HepG2 (cell line): ENCODE data around the gene IGF2. TPM values are rescaled to one million over a fixed set of nuclear protein-coding genes. Genes with fewer than 3 reads are reported as not detected.

Experiments
- ATF7 ChIP-seq, 2 experiments: fragments of 450-650 bp in 1 of 2; sonication (generic) in 1 of 2; formaldehyde crosslinking in 1 of 2; IDR thresholded peaks; 2 replicates each; pipeline versions ENCODE4 v1.4.0 to v1.6.1; 2016 to 2020; ENCODE audit warnings: antibody characterized with exemption in 1 of 2, mild to moderate bottlenecking in 1 of 2, missing genetic modification reagents in 1 of 2
- CBX1 ChIP-seq: IDR thresholded peaks from one replicate; pipeline ENCODE4 v1.6.1; 2016; ENCODE audit warnings: antibody characterized with exemption, low read depth
- CHD4 ChIP-seq: fragments of 200-600 bp; sonication (generic); IDR thresholded peaks from 2 replicates; pipeline ENCODE4 v1.7.0; 2017; ENCODE audit warnings: mild to moderate bottlenecking, low read length, borderline replicate concordance
- FOXK2 ChIP-seq: fragments of 450-650 bp; IDR thresholded peaks from 2 replicates; pipeline ENCODE4 v1.6.1; 2016
- HCFC1 ChIP-seq: fragments of 150-350 bp; IDR thresholded peaks from 2 replicates; pipeline ENCODE4 v1.6.1; 2014; ENCODE audit warnings: low read depth, low read length
- HIVEP1 ChIP-seq: sonication (generic); formaldehyde crosslinking; IDR thresholded peaks from 2 replicates; pipeline ENCODE4 v1.4.0; 2020; ENCODE audit warnings: mild to moderate bottlenecking, missing genetic modification reagents
- HOXA5 ChIP-seq: sonication (generic); formaldehyde crosslinking; IDR thresholded peaks from 2 replicates; pipeline ENCODE4 v1.4.0; 2020; ENCODE audit warnings: missing genetic modification reagents
- KDM5B ChIP-seq: sonication (generic); formaldehyde crosslinking; IDR thresholded peaks from 2 replicates; pipeline ENCODE4 v1.4.0; 2020; ENCODE audit warnings: missing genetic modification reagents, mild to moderate bottlenecking, borderline replicate concordance
- KLF15 ChIP-seq: sonication (generic); formaldehyde crosslinking; IDR thresholded peaks from 2 replicates; pipeline ENCODE4 v1.8.1; 2023; ENCODE audit warnings: borderline replicate concordance, mild to moderate bottlenecking, inconsistent platforms, missing genetic modification reagents, mixed read lengths
- LCORL ChIP-seq, 2 experiments: fragments of 450-650 bp in 1 of 2; sonication (generic) in 1 of 2; formaldehyde crosslinking in 1 of 2; IDR thresholded peaks; 2 replicates each; pipeline versions ENCODE4 v1.5.0 to v1.6.1; 2017 to 2020; ENCODE audit warnings: antibody characterized with exemption in 1 of 2, missing genetic modification reagents in 1 of 2
- RARA ChIP-seq: IDR thresholded peaks from 2 replicates; pipeline ENCODE4 v1.6.1; 2016; ENCODE audit warnings: missing genetic modification reagents, missing compliant biosample characterization
- SMC3 ChIP-seq: IDR thresholded peaks from 2 replicates; pipeline ENCODE4 v1.6.1; 2011; ENCODE audit warnings: low read length, improper control_type of control experiment
- ZBTB42 ChIP-seq: sonication (generic); formaldehyde crosslinking; IDR thresholded peaks from 2 replicates; pipeline ENCODE4 v1.5.0; 2020; ENCODE audit warnings: mild to moderate bottlenecking, missing genetic modification reagents
- ZC3H4 ChIP-seq: sonication (generic); formaldehyde crosslinking; IDR thresholded peaks from 2 replicates; pipeline ENCODE4 v1.4.0; 2020; ENCODE audit warnings: missing genetic modification reagents, borderline replicate concordance
- ZNF235 ChIP-seq: sonication (generic); formaldehyde crosslinking; IDR thresholded peaks from 2 replicates; pipeline ENCODE4 v1.8.1; 2023; ENCODE audit warnings: mild to moderate bottlenecking, missing genetic modification reagents, borderline replicate concordance
- ZNF780A ChIP-seq: sonication (generic); formaldehyde crosslinking; IDR thresholded peaks from 2 replicates; pipeline ENCODE4 v1.8.0; 2022; ENCODE audit warnings: mild to moderate bottlenecking, missing genetic modification reagents, moderate library complexity
- ZSCAN25 ChIP-seq: sonication (generic); formaldehyde crosslinking; IDR thresholded peaks from 2 replicates; pipeline ENCODE4 v1.8.0; 2022; ENCODE audit warnings: mild to moderate bottlenecking, missing genetic modification reagents
- polyA plus RNA-seq, 8 experiments: library from polyadenylated mRNA; depleted of rRNA in 3 of 8; stranded (reverse) in 7 of 8; unstranded in 1 of 8; fragments of >200 nt; fragmentation: Illumina TruSeq in 4 of 8; extraction: Trizol in 4 of 8; gene quantifications; 2 replicates each; pipeline versions ENCODE4 v1.2.1 to v1.2.3, GENCODE V29; 2011 to 2016; ENCODE audit warnings: low read depth in 4 of 8, missing spikeins in 1 of 8, mixed read lengths in 1 of 8; ENCODE audit not compliant: insufficient read depth in 1 of 8
- total RNA-seq, 5 experiments: library from RNA; depleted of rRNA; stranded (reverse); fragments of >200 nt; fragmentation: Illumina TruSeq; extraction: Trizol; gene quantifications; 2 replicates each; pipeline ENCODE4 v1.2.3, GENCODE V29; 2016; ENCODE audit warnings: low read depth in 1 of 5
- TF ChIP-seq, protein P1 (sequence below): sonication (generic); formaldehyde crosslinking; IDR thresholded peaks from 2 replicates; pipeline ENCODE4 v1.4.0; 2020; ENCODE audit warnings: missing genetic modification reagents
- TF ChIP-seq, protein P2 (sequence below): sonication (generic); formaldehyde crosslinking; IDR thresholded peaks from 2 replicates; pipeline ENCODE4 v1.4.0; 2020; ENCODE audit warnings: missing genetic modification reagents
- TF ChIP-seq, protein P3 (sequence below): sonication (generic); formaldehyde crosslinking; IDR thresholded peaks from 2 replicates; pipeline ENCODE4 v1.9.0; 2022; ENCODE audit warnings: low read depth, missing genetic modification reagents
- TF ChIP-seq, protein P4 (sequence below): sonication (generic); formaldehyde crosslinking; IDR thresholded peaks from 2 replicates; pipeline ENCODE4 v1.8.0; 2022; ENCODE audit warnings: mild to moderate bottlenecking, missing genetic modification reagents, moderate library complexity

Gene IGF2
- total and polyA plus RNA-seq, 2 of the 13 experiments (the other 11 are each of a cell fraction or from before 2014, with no cell fraction given) = 79.1 to 254 TPM

DNA sequence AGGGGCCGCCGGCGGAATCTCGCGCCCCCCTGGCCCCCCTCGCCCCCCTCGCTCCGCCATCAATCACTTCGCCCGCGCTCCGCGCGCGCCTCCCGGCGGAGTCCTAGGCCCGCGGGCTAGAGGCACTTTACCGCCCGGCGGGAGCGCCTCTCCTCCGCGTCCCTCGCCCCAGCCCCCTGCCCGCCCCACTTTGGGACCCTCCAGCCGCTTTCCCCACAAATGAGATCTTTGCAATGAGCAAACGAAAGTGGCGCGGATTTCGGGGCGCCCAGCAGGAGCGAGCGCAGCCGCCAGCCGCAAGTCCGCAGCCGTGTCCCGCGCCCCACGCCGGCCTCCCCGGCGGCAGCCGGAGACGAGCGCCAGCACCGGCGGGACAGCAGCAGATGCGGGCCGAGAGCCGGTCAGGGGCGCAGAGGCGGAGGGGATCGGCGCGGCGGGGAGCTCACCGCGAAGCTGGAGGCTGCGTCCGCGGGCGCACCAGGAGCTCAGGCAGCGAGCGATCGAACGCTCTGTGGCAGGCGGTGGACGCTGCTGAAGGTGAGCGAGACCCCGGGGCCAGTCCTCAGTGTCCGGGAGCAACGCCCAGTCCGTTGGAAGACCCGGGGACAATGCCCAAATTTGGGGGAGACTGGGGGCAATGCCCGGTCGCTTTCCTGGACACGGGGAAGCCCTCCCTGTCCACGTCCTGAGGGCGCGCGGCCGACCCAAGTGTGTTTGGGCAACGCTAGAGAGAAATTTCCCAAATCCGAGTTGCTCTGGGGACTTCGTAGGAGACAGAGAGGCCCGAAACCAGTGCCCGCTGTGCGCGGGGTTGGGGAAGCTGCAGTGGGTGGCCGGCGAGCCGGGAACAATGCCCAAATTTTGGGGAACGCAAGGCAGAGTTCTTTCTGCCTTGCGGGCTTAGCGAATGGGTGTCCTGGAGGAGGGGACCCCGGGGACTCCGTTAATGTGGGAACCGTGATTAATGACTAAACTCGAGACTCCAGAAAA lies 1.5 kb upstream of the IGF2 start (continued):
- TF ChIP-seq, protein P1, sequence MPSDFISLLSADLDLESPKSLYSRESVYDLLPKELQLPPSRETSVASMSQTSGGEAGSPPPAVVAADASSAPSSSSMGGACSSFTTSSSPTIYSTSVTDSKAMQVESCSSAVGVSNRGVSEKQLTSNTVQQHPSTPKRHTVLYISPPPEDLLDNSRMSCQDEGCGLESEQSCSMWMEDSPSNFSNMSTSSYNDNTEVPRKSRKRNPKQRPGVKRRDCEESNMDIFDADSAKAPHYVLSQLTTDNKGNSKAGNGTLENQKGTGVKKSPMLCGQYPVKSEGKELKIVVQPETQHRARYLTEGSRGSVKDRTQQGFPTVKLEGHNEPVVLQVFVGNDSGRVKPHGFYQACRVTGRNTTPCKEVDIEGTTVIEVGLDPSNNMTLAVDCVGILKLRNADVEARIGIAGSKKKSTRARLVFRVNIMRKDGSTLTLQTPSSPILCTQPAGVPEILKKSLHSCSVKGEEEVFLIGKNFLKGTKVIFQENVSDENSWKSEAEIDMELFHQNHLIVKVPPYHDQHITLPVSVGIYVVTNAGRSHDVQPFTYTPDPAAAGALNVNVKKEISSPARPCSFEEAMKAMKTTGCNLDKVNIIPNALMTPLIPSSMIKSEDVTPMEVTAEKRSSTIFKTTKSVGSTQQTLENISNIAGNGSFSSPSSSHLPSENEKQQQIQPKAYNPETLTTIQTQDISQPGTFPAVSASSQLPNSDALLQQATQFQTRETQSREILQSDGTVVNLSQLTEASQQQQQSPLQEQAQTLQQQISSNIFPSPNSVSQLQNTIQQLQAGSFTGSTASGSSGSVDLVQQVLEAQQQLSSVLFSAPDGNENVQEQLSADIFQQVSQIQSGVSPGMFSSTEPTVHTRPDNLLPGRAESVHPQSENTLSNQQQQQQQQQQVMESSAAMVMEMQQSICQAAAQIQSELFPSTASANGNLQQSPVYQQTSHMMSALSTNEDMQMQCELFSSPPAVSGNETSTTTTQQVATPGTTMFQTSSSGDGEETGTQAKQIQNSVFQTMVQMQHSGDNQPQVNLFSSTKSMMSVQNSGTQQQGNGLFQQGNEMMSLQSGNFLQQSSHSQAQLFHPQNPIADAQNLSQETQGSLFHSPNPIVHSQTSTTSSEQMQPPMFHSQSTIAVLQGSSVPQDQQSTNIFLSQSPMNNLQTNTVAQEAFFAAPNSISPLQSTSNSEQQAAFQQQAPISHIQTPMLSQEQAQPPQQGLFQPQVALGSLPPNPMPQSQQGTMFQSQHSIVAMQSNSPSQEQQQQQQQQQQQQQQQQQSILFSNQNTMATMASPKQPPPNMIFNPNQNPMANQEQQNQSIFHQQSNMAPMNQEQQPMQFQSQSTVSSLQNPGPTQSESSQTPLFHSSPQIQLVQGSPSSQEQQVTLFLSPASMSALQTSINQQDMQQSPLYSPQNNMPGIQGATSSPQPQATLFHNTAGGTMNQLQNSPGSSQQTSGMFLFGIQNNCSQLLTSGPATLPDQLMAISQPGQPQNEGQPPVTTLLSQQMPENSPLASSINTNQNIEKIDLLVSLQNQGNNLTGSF (CRISPR knock-in tag) = no peak
- TF ChIP-seq, protein P2, sequence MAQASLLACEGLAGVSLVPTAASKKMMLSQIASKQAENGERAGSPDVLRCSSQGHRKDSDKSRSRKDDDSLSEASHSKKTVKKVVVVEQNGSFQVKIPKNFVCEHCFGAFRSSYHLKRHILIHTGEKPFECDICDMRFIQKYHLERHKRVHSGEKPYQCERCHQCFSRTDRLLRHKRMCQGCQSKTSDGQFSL (CRISPR knock-in tag) = no peak
- TF ChIP-seq FOXK2 = no peak
- TF ChIP-seq, protein P3, sequence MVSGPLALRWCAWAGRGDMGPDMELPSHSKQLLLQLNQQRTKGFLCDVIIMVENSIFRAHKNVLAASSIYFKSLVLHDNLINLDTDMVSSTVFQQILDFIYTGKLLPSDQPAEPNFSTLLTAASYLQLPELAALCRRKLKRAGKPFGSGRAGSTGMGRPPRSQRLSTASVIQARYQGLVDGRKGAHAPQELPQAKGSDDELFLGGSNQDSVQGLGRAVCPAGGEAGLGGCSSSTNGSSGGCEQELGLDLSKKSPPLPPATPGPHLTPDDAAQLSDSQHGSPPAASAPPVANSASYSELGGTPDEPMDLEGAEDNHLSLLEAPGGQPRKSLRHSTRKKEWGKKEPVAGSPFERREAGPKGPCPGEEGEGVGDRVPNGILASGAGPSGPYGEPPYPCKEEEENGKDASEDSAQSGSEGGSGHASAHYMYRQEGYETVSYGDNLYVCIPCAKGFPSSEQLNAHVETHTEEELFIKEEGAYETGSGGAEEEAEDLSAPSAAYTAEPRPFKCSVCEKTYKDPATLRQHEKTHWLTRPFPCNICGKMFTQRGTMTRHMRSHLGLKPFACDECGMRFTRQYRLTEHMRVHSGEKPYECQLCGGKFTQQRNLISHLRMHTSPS = no peak
- no peak for TF ChIP-seq ATF7 (IDR thresholded peaks at IDR 0.05)
- no peak for TF ChIP-seq ATF7 (CRISPR knock-in tag; IDR thresholded peaks at IDR 0.05)
- peak; percentile 30; the same call in 1 of the 2 replicates for TF ChIP-seq KDM5B (CRISPR knock-in tag)
- TF ChIP-seq ZC3H4 (CRISPR knock-in tag) = no peak
- TF ChIP-seq HOXA5 = no peak; the same call in 1 of the 2 replicates
- no peak for TF ChIP-seq LCORL (IDR thresholded peaks at IDR 0.05)
- no peak for TF ChIP-seq LCORL (CRISPR knock-in tag; IDR thresholded peaks at IDR 0.05)
- TF ChIP-seq HIVEP1 (CRISPR knock-in tag) = no peak
- no peak for TF ChIP-seq ZNF780A (CRISPR knock-in tag)
- TF ChIP-seq SMC3 = no peak
- TF ChIP-seq RARA = no peak
- TF ChIP-seq, protein P4, sequence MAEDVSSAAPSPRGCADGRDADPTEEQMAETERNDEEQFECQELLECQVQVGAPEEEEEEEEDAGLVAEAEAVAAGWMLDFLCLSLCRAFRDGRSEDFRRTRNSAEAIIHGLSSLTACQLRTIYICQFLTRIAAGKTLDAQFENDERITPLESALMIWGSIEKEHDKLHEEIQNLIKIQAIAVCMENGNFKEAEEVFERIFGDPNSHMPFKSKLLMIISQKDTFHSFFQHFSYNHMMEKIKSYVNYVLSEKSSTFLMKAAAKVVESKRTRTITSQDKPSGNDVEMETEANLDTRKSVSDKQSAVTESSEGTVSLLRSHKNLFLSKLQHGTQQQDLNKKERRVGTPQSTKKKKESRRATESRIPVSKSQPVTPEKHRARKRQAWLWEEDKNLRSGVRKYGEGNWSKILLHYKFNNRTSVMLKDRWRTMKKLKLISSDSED (CRISPR knock-in tag) = no peak
- no peak for TF ChIP-seq ZSCAN25 (CRISPR knock-in tag)
- no peak for TF ChIP-seq ZBTB42 (CRISPR knock-in tag)
- no peak for TF ChIP-seq CHD4
- TF ChIP-seq HCFC1 = no peak
- no peak for TF ChIP-seq CBX1
- no peak for TF ChIP-seq KLF15 (CRISPR knock-in tag)
- no peak for TF ChIP-seq ZNF235
